NCI-H774 (cell line): ENCODE measurements around the gene LITAF.
"Not testable (repeated sequence)": the region's sequence is repeated elsewhere in the genome, so short reads cannot be mapped to it uniquely, and the experiment has no call there.

Source experiments
- DNase-seq: peaks from one replicate; lab custom pipeline; 2025; lab: John Stamatoyannopoulos, UW

LITAF gene

DNA sequence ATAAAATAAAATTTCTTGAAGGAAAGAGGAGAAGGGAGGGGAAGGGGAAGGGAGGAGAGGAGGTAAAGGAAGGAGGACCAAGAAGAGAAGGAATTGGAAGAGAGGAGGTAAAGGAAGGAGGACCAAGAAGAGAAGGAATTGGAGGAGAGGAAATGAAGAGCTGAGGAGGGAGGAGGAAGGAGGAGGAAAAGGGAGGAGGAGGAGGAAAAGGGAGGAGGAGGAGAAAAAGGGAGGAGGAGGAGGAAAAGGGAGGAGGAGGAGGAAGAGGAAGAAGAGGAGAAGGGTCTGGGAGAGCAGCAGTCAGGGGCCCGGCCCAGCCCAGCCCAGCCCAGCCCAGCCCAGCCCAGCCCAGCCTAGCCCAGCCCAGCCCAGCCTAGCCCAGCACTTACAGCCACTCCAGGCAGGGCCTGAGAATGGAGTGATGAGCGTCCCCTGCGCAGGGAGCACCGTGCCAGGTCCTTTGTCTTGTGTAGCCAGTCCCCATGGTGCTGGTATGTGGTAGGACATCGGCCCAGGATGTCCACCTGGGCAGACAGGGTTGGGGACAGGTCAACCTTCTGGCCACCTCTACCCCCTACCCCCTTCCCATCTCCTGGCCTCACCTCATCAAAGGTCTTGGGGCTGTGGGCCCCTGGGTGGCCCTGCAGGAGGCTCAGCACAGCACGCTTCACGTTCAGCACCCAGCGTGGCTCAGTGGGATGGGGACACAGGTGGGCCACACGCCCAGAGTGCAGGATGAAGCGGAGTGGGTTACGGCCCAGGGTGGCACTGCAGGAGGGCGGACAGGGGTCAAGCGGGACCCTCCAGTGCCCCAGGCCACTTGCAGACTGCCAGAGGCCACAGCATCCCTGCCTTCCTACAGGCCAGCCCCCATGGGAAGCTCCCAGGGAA, 70.9 kb downstream of the LITAF start:
- DNase-seq: no peak

DNA sequence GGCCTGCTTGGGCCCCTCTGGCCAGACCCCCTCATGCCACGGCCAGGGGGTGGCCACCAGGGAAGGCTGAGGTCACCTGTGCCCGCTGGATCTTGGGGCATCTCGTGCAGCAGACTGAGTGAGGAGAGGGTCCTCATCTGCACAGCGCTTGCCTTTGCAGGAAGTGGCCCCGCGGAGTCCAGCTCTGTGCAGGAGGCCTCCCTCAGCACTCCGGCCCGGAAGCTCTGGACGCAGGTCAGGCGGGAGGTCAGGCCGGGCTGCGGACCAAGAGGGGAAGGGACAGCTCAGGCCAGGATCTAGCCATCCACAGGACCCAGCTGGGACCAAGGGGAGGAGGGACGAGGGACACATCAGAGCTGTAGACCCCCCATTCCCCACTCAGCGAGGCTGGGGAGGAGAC, 72.4 kb downstream of the LITAF start:
- no peak for DNase-seq

DNA sequence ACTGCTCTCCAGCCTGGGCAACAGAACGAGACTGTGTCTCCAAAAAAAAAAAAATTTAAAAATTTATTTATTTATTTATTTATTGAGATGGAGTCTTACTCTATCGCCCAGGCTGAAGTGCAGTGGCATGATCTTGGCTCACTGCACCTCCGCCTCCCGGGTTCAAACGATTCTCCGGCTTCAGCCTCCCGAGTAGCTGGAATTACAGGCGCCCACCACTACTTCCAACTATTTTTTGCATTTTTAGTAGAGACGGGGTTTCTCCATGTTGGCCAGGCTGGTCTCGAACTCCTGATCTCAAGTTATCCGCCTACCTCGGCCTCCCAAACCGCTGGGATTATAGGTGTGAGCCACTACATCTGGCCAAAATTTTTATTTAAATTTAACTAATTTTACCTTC, 73.4 kb downstream of the LITAF start:
- DNase-seq: not testable (repeated sequence)

DNA sequence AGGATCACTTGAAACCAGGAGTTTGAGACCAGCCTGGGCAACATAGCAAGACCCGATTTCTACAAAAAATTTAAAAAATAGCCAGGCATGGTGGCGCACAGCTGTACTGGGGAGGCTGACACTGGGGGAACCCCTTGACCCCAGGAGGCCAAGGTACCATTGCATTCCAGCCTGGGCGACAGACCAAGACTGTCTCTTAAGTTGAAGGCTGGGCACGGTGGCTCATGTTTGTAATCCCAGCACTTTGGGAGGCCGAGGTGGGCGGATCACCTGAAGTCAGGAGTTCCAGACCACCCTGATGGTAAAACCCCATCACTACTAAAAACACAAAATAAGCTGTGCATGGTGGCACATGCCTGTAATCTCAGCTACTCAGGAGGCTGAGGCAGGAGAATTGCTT, 74.9 kb downstream of the LITAF start:
- DNase-seq: no peak

DNA sequence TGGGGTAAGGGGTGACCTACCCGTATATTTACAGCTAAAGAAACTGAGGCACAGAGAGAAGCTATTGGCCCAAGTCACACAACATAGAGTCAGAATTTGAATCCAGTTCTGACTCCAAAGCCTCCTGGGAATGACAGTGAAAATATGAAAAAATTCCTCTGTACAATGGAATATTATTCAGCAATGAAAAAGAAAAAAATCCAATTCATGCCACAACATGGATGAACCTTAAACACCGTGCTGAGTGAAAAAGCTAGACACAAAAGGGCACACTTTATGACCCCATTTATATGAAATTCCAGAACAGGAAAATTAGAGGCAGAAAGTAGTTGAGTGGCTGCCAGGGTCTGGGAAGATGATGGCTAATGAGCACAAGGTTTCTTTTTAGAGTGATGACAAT, 75.4 kb downstream of the LITAF start:
- DNase-seq: no peak

DNA sequence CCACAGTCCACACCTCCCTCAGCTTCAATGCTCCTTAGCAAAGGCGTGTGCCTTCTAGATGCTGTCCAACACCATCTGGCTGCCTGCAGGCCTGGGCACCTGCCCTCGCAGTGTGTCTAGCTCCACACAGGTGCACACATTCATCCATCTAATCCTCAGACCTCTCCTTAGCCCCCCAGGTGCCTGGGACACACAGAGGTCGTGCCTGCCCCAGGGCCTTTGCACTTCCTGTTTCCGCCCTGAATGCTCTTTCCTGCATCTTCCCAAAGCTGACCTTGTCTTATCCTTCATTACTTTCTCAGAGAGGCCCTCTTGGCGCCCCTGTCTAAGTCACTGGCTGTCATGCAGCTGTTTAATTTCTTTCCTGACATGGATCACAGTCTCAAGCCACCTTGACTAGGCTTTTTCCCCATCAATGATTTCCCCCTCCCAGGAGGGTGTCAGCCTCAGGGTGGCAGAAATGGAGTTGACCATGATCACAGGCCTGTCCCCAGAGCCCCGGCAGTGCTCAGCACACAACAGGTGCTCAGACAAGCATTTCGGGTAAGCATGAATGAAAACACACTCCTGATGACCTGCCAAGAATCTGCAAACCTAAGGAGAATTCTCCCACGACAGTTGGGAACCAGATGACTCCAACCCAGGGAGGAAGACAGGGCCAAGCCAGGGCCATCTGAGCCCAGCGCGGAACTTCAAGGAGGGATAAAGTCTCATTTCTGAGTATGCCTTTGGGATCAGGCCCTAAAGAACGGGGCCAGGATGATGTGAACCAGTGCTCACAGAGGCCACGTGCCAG, 76.3 kb downstream of the LITAF start:
- DNase-seq: no peak

DNA sequence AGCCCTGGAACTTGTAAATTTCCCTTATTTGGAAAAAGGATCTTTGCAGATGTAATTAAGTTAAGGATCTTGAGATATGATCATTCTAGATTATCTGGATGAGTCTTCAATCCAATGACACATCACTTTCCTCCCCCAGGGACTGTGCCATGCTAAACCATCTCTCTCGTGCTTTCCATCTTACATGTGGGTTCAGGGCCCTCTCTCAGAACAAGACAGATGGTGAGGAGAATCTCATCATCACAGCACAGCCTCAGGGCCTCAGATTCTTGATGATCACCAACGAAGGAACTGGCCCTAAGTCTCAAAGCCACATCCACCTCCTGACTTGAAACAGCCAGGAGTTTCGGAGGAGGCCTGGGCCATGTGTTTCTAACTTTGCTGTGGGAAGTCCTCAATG, 78.7 kb downstream of the LITAF start:
- DNase-seq: no peak

DNA sequence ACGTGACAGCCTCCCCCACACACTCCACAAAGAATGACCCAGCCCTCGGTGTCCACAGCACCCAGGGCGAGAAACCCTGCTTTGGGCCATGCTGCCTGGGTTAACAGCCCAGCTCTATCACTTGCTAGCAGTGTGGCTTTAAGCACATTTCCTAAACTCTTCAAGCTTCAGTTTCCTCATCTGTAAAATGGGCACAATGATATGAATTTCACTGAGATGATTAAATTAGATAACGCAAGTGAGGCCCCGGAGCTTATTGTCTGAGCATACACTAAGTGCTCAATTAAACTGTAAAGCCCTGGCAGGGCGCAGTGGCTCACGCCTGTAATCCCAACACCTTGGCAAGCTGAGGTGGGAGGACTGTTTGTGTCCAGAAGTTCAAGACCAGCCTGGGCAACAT, 79.4 kb downstream of the LITAF start:
- DNase-seq: no peak

DNA sequence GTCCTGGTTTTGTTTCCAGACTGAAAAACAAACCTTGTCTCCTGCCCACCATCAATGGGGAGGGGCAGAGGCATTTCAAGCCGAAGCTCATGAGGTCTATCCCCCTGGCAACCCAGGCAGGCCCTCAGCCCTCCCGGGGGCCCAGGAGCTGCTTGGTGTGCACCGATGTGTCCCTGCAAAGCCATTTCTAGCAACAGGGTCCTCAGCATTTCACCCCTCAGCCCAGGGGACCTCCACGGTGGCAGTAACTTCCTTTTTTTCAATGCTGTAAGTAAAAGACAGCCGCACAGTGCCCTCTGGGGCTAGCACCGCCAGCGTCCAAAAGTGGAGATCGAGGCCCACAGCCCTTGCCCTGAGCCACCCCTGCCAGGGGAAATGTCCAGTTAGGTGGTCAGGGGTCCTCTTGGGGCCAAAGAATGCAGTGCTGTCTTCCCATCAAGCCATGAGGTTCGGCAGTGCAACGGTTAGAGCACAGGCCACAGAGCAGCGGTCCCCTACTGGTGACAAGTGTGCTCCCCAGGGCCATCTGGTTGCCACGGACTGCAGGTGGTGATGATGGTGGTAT, 79.9 kb downstream of the LITAF start:
- no peak for DNase-seq

DNA sequence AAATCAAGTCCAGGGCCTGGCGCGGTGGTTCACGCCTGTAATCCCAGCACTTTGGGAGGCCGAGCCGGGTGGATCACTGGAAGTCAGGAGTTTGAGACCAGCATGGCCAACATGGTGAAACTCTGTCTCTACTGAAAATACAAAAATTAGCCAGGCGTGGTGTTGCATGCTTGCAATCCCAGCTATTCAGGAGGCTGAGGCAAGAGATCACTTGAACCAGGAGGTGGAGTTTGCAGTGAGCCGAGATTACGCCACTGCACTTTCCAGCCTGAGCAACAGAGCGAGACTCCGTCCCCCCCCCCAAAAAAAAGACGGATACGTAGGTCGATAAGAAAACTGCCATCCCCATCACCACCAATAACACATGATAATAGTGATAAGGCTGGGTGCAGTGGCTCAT, 82.5 kb downstream of the LITAF start:
- not testable (repeated sequence) for DNase-seq

DNA sequence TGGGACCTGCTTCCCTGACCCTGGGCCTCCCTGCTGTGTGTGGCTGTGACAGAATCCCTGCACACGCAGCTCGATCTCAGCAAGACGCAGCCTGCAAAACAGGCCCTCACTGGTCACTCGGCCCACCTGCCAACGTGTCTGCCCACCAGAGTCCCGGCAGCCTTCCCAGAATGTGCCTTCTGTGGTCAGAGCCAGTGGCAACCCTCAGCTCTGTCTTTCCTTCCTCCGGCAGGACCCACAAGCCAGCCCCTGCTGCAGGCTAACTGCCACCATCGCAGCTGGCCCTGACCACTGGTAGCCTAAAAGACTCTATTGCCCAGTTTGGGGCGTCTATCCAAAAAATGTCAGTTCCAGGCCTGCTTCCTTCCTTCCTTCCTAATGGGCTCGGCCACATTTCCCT, 83.2 kb downstream of the LITAF start:
- DNase-seq: no peak

DNA sequence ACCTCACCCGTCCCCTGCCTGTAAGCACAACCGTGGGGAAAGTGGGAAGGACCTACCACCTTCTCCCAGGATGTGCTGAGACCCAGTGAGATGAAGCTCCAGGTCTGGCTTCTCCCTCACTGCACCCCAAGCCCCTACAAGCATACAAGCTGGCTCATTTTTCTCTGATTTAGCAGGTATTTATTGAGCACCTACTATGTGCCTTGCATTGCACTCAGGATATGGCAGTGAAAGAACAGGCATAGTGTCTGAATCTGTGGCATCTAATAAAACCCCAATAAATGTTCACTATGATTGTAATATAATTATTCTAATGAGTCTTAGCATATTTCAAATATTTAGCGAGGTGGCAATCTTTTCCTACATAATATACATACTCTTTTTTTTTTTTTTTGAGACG, 84.5 kb downstream of the LITAF start:
- no peak for DNase-seq

DNA sequence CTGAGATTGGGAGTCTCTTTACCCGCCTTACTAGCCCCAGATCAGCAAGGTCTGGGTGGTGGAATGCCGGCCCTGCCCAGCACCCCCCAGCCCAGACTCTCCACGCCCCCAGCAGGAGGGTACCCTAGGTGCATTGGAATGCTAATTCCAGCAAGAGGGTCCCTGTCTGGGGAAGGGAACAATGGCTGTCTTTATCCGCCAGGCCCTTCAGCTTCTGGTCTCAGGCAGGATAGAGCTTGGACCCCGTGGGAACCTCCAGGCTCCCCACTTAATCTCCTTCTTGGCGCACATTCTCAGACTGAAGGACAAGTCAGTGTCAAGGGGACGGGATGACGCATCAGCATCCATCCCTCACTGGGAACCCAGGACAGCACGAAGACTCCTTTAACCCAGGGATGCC, 85.1 kb downstream of the LITAF start:
- DNase-seq: no peak

DNA sequence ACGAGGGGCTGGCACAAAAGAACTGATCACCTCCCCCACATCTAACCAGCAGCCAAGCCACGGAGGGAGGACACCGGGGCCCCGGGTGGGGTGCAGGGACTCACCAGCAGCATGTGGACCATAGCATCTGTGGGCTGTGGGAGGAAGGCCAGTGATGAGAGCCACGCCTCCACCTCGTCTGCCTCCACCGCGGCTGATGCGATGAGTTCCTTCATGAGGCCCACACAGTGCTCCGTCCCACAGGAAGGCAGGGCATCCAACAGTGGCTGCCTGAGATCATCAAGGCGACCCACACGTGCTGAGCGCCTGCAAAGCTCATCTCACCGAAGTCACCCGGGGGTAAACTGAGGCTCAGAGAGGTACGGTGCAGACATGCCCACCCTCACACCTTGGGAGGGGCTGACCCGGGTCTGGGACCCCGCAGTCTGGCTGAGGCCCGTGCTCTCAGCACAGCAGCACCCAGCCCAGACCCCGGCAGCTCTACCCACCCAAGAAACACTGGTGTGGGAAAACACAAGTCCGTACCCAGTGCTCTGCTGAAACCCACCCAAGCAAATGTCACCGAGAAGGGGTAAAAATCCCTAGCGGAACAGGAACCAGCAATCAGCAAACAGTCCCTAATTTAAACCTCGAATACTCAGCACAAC, 85.9 kb downstream of the LITAF start:
- DNase-seq: no peak

DNA sequence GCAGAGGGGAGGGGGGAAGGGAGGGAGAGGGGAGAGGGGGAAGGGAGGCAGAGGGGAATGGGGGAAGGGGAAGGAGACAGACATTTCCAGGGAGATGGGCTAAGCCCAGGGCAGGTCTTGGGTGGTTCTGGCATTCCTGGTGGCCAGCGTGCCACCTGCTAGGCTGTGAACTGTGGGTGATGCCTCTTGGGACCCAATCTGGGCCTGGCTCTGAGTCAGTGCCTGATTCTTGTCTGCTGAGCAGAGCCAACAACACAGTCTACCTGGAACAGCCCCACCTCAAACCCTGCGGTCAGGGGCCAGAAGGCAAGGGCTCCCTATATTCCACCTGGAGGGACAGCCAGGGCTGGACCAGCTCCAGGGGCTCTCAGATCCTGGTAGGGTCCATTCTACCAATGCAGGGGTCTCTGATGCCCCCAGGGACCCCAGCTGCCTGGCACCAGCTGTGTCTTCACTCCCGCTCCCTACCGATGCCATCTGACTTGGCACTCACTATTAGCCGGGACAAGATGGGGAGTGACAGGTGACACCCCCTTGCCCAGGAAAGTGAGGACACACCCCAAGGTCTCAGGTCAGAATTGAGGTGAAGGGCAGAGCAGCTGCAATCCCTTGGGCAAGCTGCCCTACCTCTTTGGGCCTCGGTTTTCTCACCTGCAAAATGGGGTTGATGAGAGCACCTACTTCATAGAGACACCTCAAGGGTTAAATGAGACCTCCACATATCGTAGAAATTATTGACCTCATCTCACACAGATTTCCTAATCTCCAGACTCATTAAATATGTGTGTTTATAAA, 87.2 kb downstream of the LITAF start:
- DNase-seq: no peak

DNA sequence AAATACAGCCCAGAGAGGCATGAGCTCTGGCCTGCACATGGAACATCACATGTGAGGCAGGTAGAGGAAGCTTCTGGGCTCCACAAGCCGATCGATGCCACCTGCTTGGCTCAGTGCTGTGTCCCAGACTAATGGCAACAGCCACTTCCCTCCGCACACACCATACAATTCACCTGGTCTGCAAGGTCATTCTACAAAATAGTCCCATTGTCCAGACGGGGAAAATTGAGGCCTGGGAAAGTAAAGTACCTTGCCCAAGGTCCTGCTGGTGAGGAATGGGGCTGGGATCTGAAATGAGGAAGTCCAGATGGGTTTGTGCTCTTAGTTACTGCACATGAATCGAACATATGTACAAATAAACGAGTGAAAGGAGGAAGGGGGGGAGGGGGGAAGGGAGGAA, 88.0 kb downstream of the LITAF start:
- no peak for DNase-seq

DNA sequence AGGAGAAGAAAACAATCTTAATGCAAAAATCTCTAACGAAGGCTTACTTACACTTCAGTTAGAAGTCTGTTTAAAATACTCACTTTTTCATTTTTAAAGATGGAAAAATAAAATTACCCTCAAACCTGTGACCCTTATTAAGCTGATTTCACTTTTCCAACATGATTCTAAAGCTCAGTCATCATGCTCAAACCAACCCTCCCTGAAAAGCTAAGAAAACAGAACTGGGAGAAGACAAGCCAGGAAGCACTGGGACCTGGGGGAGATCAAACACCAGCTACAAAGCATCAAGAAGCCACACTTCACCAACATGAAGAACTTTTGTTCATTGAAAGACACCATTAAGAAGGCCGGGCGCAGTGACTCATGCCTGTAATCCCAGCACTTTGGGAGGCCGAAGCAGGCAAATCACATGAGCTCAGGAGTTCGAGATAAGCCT, 88.8 kb downstream of the LITAF start:
- DNase-seq: no peak
